Measurements from ENCODE around the gene RCAN3. TPM values are rescaled to one million over a fixed set of nuclear protein-coding genes. Genes with fewer than 3 reads are reported as not detected.

RCAN3 gene
- total and polyA plus RNA-seq, 10 of the 15 experiments (the other 5 are each of a cell fraction or from before 2014, with no cell fraction given): 0.02 to 0.46 (median 0.06) TPM; not detected in 3

- TF ChIP-seq BMI1 (IDR thresholded peaks at IDR 0.05; ENCODE audit: borderline replicate concordance) (no peak), NR2C1 (IDR thresholded peaks at IDR 0.05) (no peak), ELK1 (IDR thresholded peaks at IDR 0.05; ENCODE audit: low read depth, low read length) (no peak), EZH2 (IDR thresholded peaks at IDR 0.05; ENCODE audit: borderline replicate concordance, control insufficient read depth, low read depth, low read length) (no peak), SIX5 (IDR thresholded peaks at IDR 0.05; ENCODE audit: low read depth, low read length, severe bottlenecking) (no peak), SUZ12 (IDR thresholded peaks at IDR 0.05; ENCODE audit: unreplicated experiment) (no peak), NR2C2 (IDR thresholded peaks at IDR 0.05; ENCODE audit: borderline replicate concordance, control insufficient read depth, insufficient read length, low read depth) (no peak), MTA2 (IDR thresholded peaks at IDR 0.05; ENCODE audit: low read depth) (no peak), RELA (IDR thresholded peaks at IDR 0.05; ENCODE audit: borderline replicate concordance, partially characterized antibody) (no peak), ZNF274 (IDR thresholded peaks at IDR 0.05; ENCODE audit: insufficient read depth, insufficient read length) (no peak), MYC (IDR thresholded peaks at IDR 0.05; ENCODE audit: insufficient read depth, insufficient read length, insufficient replicate concordance, low read length, severe bottlenecking) (no peak)
- TF ChIP-seq, protein P1, sequence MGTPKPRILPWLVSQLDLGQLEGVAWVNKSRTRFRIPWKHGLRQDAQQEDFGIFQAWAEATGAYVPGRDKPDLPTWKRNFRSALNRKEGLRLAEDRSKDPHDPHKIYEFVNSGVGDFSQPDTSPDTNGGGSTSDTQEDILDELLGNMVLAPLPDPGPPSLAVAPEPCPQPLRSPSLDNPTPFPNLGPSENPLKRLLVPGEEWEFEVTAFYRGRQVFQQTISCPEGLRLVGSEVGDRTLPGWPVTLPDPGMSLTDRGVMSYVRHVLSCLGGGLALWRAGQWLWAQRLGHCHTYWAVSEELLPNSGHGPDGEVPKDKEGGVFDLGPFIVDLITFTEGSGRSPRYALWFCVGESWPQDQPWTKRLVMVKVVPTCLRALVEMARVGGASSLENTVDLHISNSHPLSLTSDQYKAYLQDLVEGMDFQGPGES (IDR thresholded peaks at IDR 0.05): no peak
- Histone ChIP-seq H3K27me3 (replicated peaks in 1 of 2; ENCODE audit: control insufficient read depth in 2 of 2, insufficient read depth in 2 of 2, low read length in 1 of 2) (peaks cover 8 to 9% of the 10 kb centered on the region in 2 experiments), H4K20me1 (ENCODE audit: control insufficient read depth, insufficient read depth) (no peaks in the 10 kb centered on the region), H3K36me3 (ENCODE audit: control insufficient read depth in 2 of 2, insufficient read depth in 2 of 2, low read length in 1 of 2) (no peaks in the 10 kb centered on the region), H3K4me2 (ENCODE audit: control insufficient read depth, insufficient read depth) (no peak within 1 kb of the TSS), H3K9ac (ENCODE audit: control insufficient read depth, insufficient read depth, low read length) (no peak within 1 kb of the TSS), H3K9me3 (replicated peaks; ENCODE audit: control insufficient read depth, insufficient read depth, low read length) (no peaks in the 10 kb centered on the region), H3K4me3 (no peak within 1 kb of the TSS), H3K27ac (ENCODE audit: control insufficient read depth, insufficient read depth) (no peak within 1 kb of the TSS), H3K79me2 (ENCODE audit: control insufficient read depth, insufficient read depth, low read length) (no peaks in the 10 kb centered on the region), H3K4me1 (ENCODE audit: control insufficient read depth, insufficient read depth, low read length) (no peaks in the 10 kb centered on the region), H2AFZ (ENCODE audit: control insufficient read depth, low read depth, low read length) (no peak within 1 kb of the TSS)
- ChIA-PET RAD21 (ENCODE audit: unreplicated experiment) (no interaction called here), CTCF (interaction anchor here (1.2 to 1.7 kb wide), 2 partner anchors 29 to 32 kb away, joined by 4 to 5 read pairs; no protein-coding TSS in a partner anchor), SMC1A (ENCODE audit: uncharacterized antibody, unreplicated experiment) (no interaction called here), POLR2A (no interaction called here)
- no peak for DNase-seq (ENCODE audit: low read depth, low spot score)
- ATAC-seq: no peak
- in situ Hi-C loops (cut with MboI) (no loop called here), intact Hi-C loops (cut with micrococcal nuclease; ENCODE audit: unreplicated experiment) (no loop called here)
- no peak for FAIRE-seq
- no TSS peak for BruUV-seq (replicated peaks)
- WGBS (ENCODE audit: insufficient coverage, insufficient replicate concordance, low lambda C conversion rate, missing lambda C conversion rate): 9% methylated on average over 21 of the region's 61 CpGs
Measured at GRCh38 chr1:24555591-24556413, 53.2 kb downstream of the RCAN3 start, which contains the start of gene NCMAP. Gene NCMAP, plus strand, starts transcription at chr1:24556087. Its CDS starts 39,344 bp downstream, at chr1:24595431.

Data from GM12878 (cell line).